GM12878 (cell line): ENCODE measurements around the gene IFNG-AS1. TPM values are rescaled to one million over a fixed set of nuclear protein-coding genes. Genes with fewer than 3 reads are reported as not detected.

Experiments
- ATAC-seq: fragments of 200-7000 bp; cut with Tn5 transposase; 3 replicates; pipeline ENCODE4 v1.9.1; 2020; ENCODE audit warnings: mild to moderate bottlenecking, moderate library complexity
- BruUV-seq: library from RNA; stranded (reverse); fragments of 400-500 nt; replicated peaks from 2 replicates; lab custom pipeline; 2021; lab: Mats Ljungman, UMichigan
- CTCF ChIA-PET: fragments of 300-600 bp; sonication (Branson Sonifier 250); formaldehyde crosslinking; extraction: SDS; loops from one replicate; lab custom pipeline; 2021; ENCODE audit warnings: inconsistent platforms; lab: Yijun Ruan, JAX
- POLR2A ChIA-PET: fragments of 350-600 bp; formaldehyde crosslinking; extraction: SDS; loops from one replicate; lab custom pipeline; 2021; ENCODE audit warnings: inconsistent platforms; lab: Charles Lee
- RAD21 ChIA-PET: fragments of 300-600 bp; sonication (Branson Sonifier 250); formaldehyde crosslinking; loops from one replicate; lab custom pipeline; 2023; ENCODE audit warnings: antibody characterized with exemption; ENCODE audit not compliant: unreplicated experiment; lab: Charles Lee
- SMC1A ChIA-PET: fragments of 300-600 bp; sonication (Branson Sonifier 250); formaldehyde crosslinking; loops from one replicate; lab custom pipeline; 2023; ENCODE audit not compliant: unreplicated experiment, uncharacterized antibody; lab: Charles Lee
- DNase-seq: peaks from one replicate; pipeline ENCODE4 v3.0.0-alpha.2; 2011; ENCODE audit warnings: low read depth, low spot score
- FAIRE-seq: peaks from 3 replicates; lab custom pipeline; 2011; peaks lifted over from hg19 to GRCh38; lab: Jason Lieb, UNC
- H2AFZ ChIP-seq: 2 replicates; pipeline ENCODE4 v1.6.0; 2011; ENCODE audit warnings: low read depth, low read length, control low read depth; ENCODE audit not compliant: control insufficient read depth
- H3K27ac ChIP-seq: 2 replicates; pipeline ENCODE4 v1.5.1; 2011; ENCODE audit warnings: control low read depth; ENCODE audit not compliant: control insufficient read depth, insufficient read depth
- H3K27me3 ChIP-seq, 2 experiments: replicated peaks in 1 of 2; 2 replicates each; pipeline versions ENCODE4 v1.6.0 to v1.6.1; 2011; ENCODE audit warnings: low read length in 1 of 2; ENCODE audit not compliant: control insufficient read depth in 2 of 2, insufficient read depth in 2 of 2
- H3K36me3 ChIP-seq, 2 experiments: 2 replicates each; pipeline ENCODE4 v1.5.1; 2011; ENCODE audit warnings: low read length in 1 of 2; ENCODE audit not compliant: control insufficient read depth in 2 of 2, insufficient read depth in 2 of 2
- H3K4me1 ChIP-seq: 2 replicates; pipeline ENCODE4 v1.6.1; 2011; ENCODE audit warnings: mild to moderate bottlenecking, low read length, moderate library complexity, mixed read lengths; ENCODE audit not compliant: control insufficient read depth, insufficient read depth
- H3K4me2 ChIP-seq: 2 replicates; pipeline ENCODE4 v1.6.0; 2011; ENCODE audit warnings: control low read depth; ENCODE audit not compliant: control insufficient read depth, insufficient read depth
- H3K4me3 ChIP-seq: fragments of 200-600 bp; sonication (generic); 2 replicates; pipeline ENCODE4 v1.5.1; 2016
- H3K79me2 ChIP-seq: 2 replicates; pipeline ENCODE4 v1.6.0; 2011; ENCODE audit warnings: low read length; ENCODE audit not compliant: control insufficient read depth, insufficient read depth
- H3K9ac ChIP-seq: 2 replicates; pipeline ENCODE4 v1.8.0; 2011; ENCODE audit warnings: low read length, control low read depth, mixed read lengths; ENCODE audit not compliant: control insufficient read depth, insufficient read depth
- H3K9me3 ChIP-seq: replicated peaks from 3 replicates; pipeline ENCODE4 v1.5.1; 2011; ENCODE audit warnings: mild to moderate bottlenecking, low read length; ENCODE audit not compliant: control insufficient read depth, insufficient read depth
- H4K20me1 ChIP-seq: 2 replicates; pipeline ENCODE4 v1.6.0; 2011; ENCODE audit not compliant: control insufficient read depth, insufficient read depth
- BMI1 ChIP-seq: fragments of 450-650 bp; IDR thresholded peaks from 2 replicates; pipeline ENCODE4 v1.6.1; 2016; ENCODE audit warnings: mild to moderate bottlenecking, moderate library complexity, borderline replicate concordance
- EED ChIP-seq: sonication (generic); IDR thresholded peaks from 2 replicates; pipeline ENCODE4 v1.6.1; 2016; ENCODE audit warnings: antibody characterized with exemption, low read depth
- JUNB ChIP-seq: IDR thresholded peaks from 2 replicates; pipeline ENCODE4 v1.6.1; 2016; ENCODE audit warnings: antibody characterized with exemption, mild to moderate bottlenecking
- MXI1 ChIP-seq: fragments of 150-350 bp; IDR thresholded peaks from 2 replicates; pipeline ENCODE4 v1.6.1; 2011; ENCODE audit warnings: low read depth, mild to moderate bottlenecking, inconsistent platforms, low read length, improper control_type of control experiment
- NR2F1 ChIP-seq: fragments of 450-650 bp; conservative IDR thresholded peaks from 2 replicates; pipeline ENCODE4 v1.6.1; 2017; ENCODE audit warnings: mild to moderate bottlenecking
- SIX5 ChIP-seq: IDR thresholded peaks from 2 replicates; pipeline ENCODE4 v1.6.1; 2011; ENCODE audit warnings: mild to moderate bottlenecking, low read depth, low read length, moderate library complexity; ENCODE audit not compliant: severe bottlenecking
- ZNF207 ChIP-seq: fragments of 450-650 bp; IDR thresholded peaks from 2 replicates; pipeline ENCODE4 v1.6.1; 2014; ENCODE audit warnings: antibody characterized with exemption, mild to moderate bottlenecking, borderline replicate concordance
- in situ Hi-C: fragments of 300-500 bp; cut with MboI; formaldehyde crosslinking; loops from 9 replicates; pipeline ENCODE4 v1.14.3; 2018; ENCODE audit warnings: mixed read lengths
- intact Hi-C: fragments of 100-400 bp; cut with micrococcal nuclease; formaldehyde crosslinking; loops from one replicate; pipeline ENCODE4 v1.14.2; 2022; ENCODE audit not compliant: unreplicated experiment
- polyA plus RNA-seq, 11 experiments: library from polyadenylated mRNA; depleted of rRNA in 4 of 11; unstranded in 6 of 11; stranded (reverse) in 5 of 11; fragments of >200 nt; fragmentation: Nextera tagmentation in 4 of 11; fragmentation: Illumina TruSeq in 1 of 11; extraction: Ambion mirVana in 4 of 11; extraction: Trizol in 1 of 11; gene quantifications; 1 replicate in 1 of 11; 2 replicates in 10 of 11; pipeline versions ENCODE4 v1.2.1 to v1.2.3, GENCODE V29; 2011 to 2016; ENCODE audit warnings: inconsistent platforms in 2 of 11, missing spikeins in 2 of 11, low read depth in 1 of 11
- total RNA-seq, 4 experiments: library from RNA; depleted of rRNA in 3 of 4; stranded (reverse); fragments of >200 nt in 3 of 4; fragmentation: Illumina TruSeq in 1 of 4; extraction: Trizol in 1 of 4; gene quantifications; 2 replicates each; pipeline versions ENCODE4 v1.2.1 to v1.2.3, GENCODE V29; 2013 to 2021
- TF ChIP-seq, protein P1 (sequence below): fragments of 450-650 bp; IDR thresholded peaks from 2 replicates; pipeline ENCODE4 v1.6.1; 2016; ENCODE audit warnings: mild to moderate bottlenecking, moderate library complexity, borderline replicate concordance
- TF ChIP-seq, protein P2 (sequence below), 3 experiments: IDR thresholded peaks in 2 of 3; conservative IDR thresholded peaks in 1 of 3; 2 replicates each; pipeline ENCODE4 v1.5.1; 2011; ENCODE audit warnings: low read depth in 3 of 3, low read length in 3 of 3, mild to moderate bottlenecking in 3 of 3, control low read depth in 2 of 3, moderate library complexity in 2 of 3, inconsistent platforms in 1 of 3, mixed read lengths in 1 of 3; ENCODE audit not compliant: control insufficient read depth in 2 of 3, insufficient read depth in 1 of 3; ENCODE audit errors: extremely low read depth in 1 of 3

The IFNG-AS1 gene
- total and polyA plus RNA-seq, 10 of the 15 experiments (the other 5 are each of a cell fraction or from before 2014, with no cell fraction given) = 0.40 to 1.9 (median 1.3) TPM

DNA sequence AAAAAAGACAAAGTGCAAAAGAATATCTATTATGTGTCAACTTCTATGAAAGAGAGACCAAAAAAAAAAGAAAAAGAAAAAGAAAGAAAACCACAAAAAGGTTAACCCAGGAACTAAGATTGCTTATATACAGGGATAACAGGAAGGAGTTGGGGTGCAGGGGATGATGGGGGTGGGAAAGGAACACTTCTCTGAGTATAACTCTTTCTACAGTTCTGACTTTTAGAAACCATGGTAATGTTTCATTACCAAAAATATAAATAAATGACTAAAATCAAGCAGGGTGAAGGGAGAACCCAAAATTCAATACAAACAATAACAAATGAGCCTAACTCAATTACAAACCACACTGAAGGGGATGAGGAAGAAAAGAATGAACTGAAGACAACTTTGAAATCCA is 9.1 kb downstream of the IFNG-AS1 start:
- Histone ChIP-seq H2AFZ (no peak overlapping the region), H3K9ac (no peak overlapping the region), H3K4me3 (no peak overlapping the region), H3K79me2 (no peaks in the 10 kb centered on the region), H3K27me3 (no peaks in the 10 kb centered on the region), H3K27ac (no peak overlapping the region), H3K36me3 (no peaks in the 10 kb centered on the region), H3K4me1 (no peaks in the 10 kb centered on the region), H4K20me1 (no peaks in the 10 kb centered on the region), H3K4me2 (no peak overlapping the region), H3K9me3 (no peaks in the 10 kb centered on the region)
- ATAC-seq = no peak
- SMC1A ChIA-PET = interaction anchor here (1.0 to 1.4 kb wide), 2 partner anchors 8 to 12 kb away, joined by 6 read pairs; partner anchors contain the start of gene IFNG-AS1
- intact Hi-C loops = no loop called here
- no peak for FAIRE-seq
- in situ Hi-C loops = no loop called here
- no TSS peak for BruUV-seq
- RAD21 ChIA-PET = no interaction called here
- TF ChIP-seq, protein P1, sequence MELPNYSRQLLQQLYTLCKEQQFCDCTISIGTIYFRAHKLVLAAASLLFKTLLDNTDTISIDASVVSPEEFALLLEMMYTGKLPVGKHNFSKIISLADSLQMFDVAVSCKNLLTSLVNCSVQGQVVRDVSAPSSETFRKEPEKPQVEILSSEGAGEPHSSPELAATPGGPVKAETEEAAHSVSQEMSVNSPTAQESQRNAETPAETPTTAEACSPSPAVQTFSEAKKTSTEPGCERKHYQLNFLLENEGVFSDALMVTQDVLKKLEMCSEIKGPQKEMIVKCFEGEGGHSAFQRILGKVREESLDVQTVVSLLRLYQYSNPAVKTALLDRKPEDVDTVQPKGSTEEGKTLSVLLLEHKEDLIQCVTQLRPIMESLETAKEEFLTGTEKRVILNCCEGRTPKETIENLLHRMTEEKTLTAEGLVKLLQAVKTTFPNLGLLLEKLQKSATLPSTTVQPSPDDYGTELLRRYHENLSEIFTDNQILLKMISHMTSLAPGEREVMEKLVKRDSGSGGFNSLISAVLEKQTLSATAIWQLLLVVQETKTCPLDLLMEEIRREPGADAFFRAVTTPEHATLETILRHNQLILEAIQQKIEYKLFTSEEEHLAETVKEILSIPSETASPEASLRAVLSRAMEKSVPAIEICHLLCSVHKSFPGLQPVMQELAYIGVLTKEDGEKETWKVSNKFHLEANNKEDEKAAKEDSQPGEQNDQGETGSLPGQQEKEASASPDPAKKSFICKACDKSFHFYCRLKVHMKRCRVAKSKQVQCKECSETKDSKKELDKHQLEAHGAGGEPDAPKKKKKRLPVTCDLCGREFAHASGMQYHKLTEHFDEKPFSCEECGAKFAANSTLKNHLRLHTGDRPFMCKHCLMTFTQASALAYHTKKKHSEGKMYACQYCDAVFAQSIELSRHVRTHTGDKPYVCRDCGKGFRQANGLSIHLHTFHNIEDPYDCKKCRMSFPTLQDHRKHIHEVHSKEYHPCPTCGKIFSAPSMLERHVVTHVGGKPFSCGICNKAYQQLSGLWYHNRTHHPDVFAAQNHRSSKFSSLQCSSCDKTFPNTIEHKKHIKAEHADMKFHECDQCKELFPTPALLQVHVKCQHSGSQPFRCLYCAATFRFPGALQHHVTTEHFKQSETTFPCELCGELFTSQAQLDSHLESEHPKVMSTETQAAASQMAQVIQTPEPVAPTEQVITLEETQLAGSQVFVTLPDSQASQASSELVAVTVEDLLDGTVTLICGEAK = no peak
- TF ChIP-seq EED (no peak), NR2F1 (no peak), SIX5 (no peak), BMI1 (no peak), ZNF207 (no peak), MXI1 (no peak), JUNB (peak; percentile 22; the same call in 1 of the 2 replicates)
- TF ChIP-seq, protein P2, sequence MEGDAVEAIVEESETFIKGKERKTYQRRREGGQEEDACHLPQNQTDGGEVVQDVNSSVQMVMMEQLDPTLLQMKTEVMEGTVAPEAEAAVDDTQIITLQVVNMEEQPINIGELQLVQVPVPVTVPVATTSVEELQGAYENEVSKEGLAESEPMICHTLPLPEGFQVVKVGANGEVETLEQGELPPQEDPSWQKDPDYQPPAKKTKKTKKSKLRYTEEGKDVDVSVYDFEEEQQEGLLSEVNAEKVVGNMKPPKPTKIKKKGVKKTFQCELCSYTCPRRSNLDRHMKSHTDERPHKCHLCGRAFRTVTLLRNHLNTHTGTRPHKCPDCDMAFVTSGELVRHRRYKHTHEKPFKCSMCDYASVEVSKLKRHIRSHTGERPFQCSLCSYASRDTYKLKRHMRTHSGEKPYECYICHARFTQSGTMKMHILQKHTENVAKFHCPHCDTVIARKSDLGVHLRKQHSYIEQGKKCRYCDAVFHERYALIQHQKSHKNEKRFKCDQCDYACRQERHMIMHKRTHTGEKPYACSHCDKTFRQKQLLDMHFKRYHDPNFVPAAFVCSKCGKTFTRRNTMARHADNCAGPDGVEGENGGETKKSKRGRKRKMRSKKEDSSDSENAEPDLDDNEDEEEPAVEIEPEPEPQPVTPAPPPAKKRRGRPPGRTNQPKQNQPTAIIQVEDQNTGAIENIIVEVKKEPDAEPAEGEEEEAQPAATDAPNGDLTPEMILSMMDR (IDR thresholded peaks at IDR 0.05 in 2 of 3, conservative IDR thresholded peaks at IDR 0.05 in 1 of 3; ENCODE audit: control insufficient read depth in 2 of 3, extremely low read depth in 1 of 3, insufficient read depth in 1 of 3, low read depth in 3 of 3, low read length in 3 of 3) = no peak
- POLR2A ChIA-PET = interaction anchor here (0.5 kb wide), 1 partner anchor 618 kb away, joined by 3 read pairs; no protein-coding TSS in a partner anchor
- no peak for DNase-seq
- CTCF ChIA-PET = no interaction called here
